GM10248 (cell line): ENCODE measurements around the gene KCTD17.

Source experiments
- CTCF ChIA-PET: fragments of 300-600 bp; sonication (Branson Sonifier 250); formaldehyde crosslinking; extraction: SDS; loops from one replicate; lab custom pipeline; 2021; ENCODE audit warnings: antibody characterized with exemption; lab: Yijun Ruan, JAX
- POLR2A ChIA-PET: fragments of 350-650 bp; sonication (Branson Sonifier 250); formaldehyde crosslinking; extraction: SDS; loops from one replicate; lab custom pipeline; 2020; ENCODE audit warnings: antibody characterized with exemption; lab: Yijun Ruan, JAX
- DNase-seq: peaks from one replicate; pipeline ENCODE4 v3.0.0; 2012; ENCODE audit errors: extremely low spot score
- TF ChIP-seq, protein P1 (sequence below): IDR thresholded peaks from 2 replicates; pipeline ENCODE4 v1.5.1; 2012; ENCODE audit warnings: mild to moderate bottlenecking, low read depth; ENCODE audit errors: extremely low read depth, missing control alignments, control extremely low read depth

KCTD17 gene

DNA sequence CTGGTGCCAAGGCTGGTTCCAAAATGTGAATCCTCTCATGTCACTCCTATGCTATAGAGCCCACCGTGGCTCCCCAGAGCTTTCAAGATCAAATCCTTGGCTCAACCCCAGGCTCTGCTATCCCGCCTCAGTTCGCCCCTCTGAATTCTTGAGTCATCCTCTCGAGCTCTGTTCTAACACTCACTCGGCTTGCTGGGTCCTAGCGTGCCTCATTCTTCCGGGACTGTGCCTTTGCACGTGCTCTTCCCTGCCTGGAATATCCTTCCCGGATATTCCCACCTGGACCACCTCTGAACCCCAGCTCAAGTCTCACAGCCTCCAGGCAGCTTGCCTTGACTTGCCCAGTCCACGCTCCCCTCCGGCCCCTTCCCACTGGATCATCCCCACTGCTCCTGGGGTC is 13.0 kb downstream of the KCTD17 start:
- TF ChIP-seq, protein P1, sequence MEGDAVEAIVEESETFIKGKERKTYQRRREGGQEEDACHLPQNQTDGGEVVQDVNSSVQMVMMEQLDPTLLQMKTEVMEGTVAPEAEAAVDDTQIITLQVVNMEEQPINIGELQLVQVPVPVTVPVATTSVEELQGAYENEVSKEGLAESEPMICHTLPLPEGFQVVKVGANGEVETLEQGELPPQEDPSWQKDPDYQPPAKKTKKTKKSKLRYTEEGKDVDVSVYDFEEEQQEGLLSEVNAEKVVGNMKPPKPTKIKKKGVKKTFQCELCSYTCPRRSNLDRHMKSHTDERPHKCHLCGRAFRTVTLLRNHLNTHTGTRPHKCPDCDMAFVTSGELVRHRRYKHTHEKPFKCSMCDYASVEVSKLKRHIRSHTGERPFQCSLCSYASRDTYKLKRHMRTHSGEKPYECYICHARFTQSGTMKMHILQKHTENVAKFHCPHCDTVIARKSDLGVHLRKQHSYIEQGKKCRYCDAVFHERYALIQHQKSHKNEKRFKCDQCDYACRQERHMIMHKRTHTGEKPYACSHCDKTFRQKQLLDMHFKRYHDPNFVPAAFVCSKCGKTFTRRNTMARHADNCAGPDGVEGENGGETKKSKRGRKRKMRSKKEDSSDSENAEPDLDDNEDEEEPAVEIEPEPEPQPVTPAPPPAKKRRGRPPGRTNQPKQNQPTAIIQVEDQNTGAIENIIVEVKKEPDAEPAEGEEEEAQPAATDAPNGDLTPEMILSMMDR, result no peak
- ChIA-PET POLR2A (no interaction called here), CTCF (interaction anchor here (1.0 kb wide), 1 partner anchor 43 kb away, joined by 4 read pairs; no protein-coding TSS in a partner anchor)
- DNase-seq, result no peak

DNA sequence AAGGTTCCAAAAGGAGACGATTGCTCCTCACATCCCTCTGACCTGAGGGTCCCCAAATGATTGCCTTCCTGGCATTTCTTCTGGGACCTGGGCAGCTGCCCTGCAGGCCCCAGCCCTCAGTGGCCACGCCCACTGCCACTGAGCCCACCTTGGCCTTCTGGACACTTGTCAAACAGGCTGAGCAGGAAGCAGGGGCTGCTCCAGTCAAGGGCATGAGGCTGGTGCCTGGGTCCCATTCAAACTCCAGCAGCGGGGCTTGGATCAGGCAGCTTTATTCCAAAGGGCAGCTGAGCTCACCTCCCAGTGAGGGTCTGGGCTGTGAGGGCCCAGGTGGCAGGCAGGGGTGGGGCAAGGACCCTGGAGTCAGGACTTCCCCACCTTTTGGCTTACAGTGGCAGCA is 13.6 kb downstream of the KCTD17 start:
- no peak for DNase-seq
- TF ChIP-seq, protein P1, result no peak
- ChIA-PET POLR2A (no interaction called here), CTCF (interaction anchor here (1.0 to 1.6 kb wide), 3 partner anchors 10 to 134 kb away, joined by 3 to 4 read pairs (median 4); no protein-coding TSS in a partner anchor)

DNA sequence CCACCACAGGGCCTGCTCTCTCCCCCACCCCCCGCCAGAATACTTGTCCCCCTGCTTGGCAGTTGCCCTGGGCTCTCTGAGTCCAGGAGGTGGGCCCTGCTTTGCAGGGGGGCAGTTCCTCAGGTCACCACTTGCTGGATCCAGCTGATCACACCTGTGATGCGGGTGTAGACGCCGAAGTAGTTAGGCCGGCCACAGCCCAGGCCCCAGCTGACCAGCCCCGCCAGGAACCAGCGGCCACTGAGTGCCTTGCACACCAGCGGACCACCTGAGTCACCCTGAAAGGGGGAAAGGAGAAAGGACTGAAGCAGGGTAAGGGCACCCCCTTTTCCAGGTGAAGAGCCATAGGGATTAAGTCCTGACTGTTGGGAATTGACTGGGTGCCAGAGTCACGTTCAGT is 14.4 kb downstream of the KCTD17 start:
- DNase-seq, result no peak
- TF ChIP-seq, protein P1, result no peak
- POLR2A ChIA-PET, result no interaction called here
- CTCF ChIA-PET, result interaction anchor here (1.4 to 1.6 kb wide), 2 partner anchors 11 to 134 kb away, joined by 3 to 4 read pairs; no protein-coding TSS in a partner anchor

DNA sequence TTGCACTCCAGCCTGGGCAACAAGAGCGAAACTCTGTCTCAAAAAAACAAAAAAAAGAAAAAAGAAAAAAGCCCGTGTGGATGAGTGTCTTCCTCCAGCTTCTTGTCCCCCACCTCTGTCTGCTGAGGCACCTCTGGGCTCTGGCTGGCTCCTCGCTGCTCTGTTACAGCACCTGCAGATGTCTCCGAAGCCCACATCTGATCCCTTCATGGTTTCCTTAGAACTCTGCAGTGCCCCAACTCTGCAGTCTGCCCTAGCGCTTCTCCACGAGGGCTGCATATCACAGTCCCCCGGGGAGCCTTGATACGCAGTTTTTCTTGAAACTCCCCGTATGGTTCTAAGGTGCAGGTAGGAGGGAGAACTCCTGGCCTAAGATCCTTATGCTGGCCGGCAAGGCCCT is 15.9 kb downstream of the KCTD17 start:
- ChIA-PET POLR2A (no interaction called here), CTCF (no interaction called here)
- TF ChIP-seq, protein P1, result no peak
- DNase-seq, result no peak

DNA sequence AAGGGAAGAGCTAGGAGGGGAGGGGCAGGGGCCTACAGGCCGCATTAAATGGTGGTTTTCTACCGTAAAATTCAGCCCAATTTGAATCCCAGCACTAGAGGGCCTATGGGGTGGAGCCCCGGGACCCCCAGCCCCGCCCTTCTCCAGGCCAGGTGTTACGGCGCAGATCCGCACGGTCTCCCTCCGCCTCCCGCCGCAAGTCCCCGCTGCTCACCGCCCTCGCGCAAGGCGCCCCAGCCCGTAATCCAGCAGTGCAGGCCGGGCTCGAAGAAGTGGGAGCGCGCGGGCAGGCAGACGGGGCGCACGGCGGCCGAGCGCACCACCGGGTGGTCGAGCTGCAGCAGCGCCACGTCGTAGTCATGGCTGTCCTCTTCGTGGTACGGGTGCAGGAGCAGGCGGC is 17.3 kb downstream of the KCTD17 start:
- ChIA-PET CTCF (interaction anchor here (1.0 to 2.4 kb wide), 2 partner anchors 11 to 25 kb away, joined by 3 to 9 read pairs; no protein-coding TSS in a partner anchor), POLR2A (no interaction called here)
- DNase-seq, result no peak
- TF ChIP-seq, protein P1, result no peak

DNA sequence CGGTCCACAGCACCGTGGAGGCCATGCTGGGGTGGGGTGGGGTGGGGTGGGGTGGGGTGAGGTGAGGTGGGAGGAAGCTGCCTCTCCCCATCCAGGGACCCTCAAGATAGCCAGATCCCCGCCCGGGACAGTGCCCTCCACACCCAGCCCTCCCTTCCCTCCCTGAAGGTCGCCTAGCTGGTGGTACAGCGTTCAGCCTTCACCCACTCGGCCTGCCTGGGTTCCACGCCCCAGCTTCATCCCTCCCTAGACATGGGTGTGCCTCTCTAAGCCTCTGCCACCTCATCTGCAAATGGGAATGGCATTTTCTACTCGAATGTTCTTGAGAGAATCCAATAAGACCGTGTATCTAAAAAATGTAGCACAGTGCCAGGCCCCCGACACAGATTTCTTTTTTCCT is 17.8 kb downstream of the KCTD17 start:
- ChIA-PET CTCF (interaction anchor here (0.9 to 2.4 kb wide), 3 partner anchors 11 to 128 kb away, joined by 3 to 9 read pairs (median 3); no protein-coding TSS in a partner anchor), POLR2A (no interaction called here)
- TF ChIP-seq, protein P1, result no peak
- no peak for DNase-seq
